BJ (cell line): Measurements from ENCODE around the gene HSPG2. TPM values are rescaled to one million over a fixed set of nuclear protein-coding genes. Genes with fewer than 3 reads are reported as not detected.

ENCODE experiments used
- CTCF ChIA-PET: fragments of 350-600 bp; formaldehyde crosslinking; extraction: SDS; loops from one replicate; lab custom pipeline; 2021; ENCODE audit warnings: antibody characterized with exemption, inconsistent platforms; lab: Yijun Ruan, JAX
- POLR2A ChIA-PET: fragments of 300-600 bp; sonication (Branson Sonifier 250); formaldehyde crosslinking; extraction: SDS; loops from one replicate; lab custom pipeline; 2021; ENCODE audit warnings: antibody characterized with exemption; lab: Charles Lee
- DNase-seq: peaks from one replicate; pipeline ENCODE4 v3.0.0-alpha.2; 2011; ENCODE audit warnings: low read depth
- H3K27me3 ChIP-seq: 2 replicates; pipeline ENCODE4 v1.6.0; 2011; ENCODE audit warnings: low read length; ENCODE audit not compliant: control insufficient read depth, insufficient read depth
- H3K36me3 ChIP-seq: 2 replicates; pipeline ENCODE4 v1.5.1; 2011; ENCODE audit warnings: low read length; ENCODE audit not compliant: control insufficient read depth, insufficient read depth
- H3K4me3 ChIP-seq: 2 replicates; pipeline ENCODE4 v1.5.1; 2011; ENCODE audit warnings: low read depth, mild to moderate bottlenecking, control low read depth, low read length
- polyA plus RNA-seq: library from polyadenylated mRNA; depleted of rRNA; stranded (reverse); fragments of >200 nt; gene quantifications from 2 replicates; pipeline ENCODE4 v1.2.3, GENCODE V29; 2011
- TF ChIP-seq, protein P1 (sequence below): IDR thresholded peaks from 2 replicates; pipeline ENCODE4 v1.5.1; 2011; ENCODE audit warnings: low read depth, mild to moderate bottlenecking, control low read depth, inconsistent platforms, low read length, moderate library complexity; ENCODE audit not compliant: insufficient read depth

The HSPG2 gene
- polyA plus RNA-seq, 1 experiment: 45.1 TPM

DNA sequence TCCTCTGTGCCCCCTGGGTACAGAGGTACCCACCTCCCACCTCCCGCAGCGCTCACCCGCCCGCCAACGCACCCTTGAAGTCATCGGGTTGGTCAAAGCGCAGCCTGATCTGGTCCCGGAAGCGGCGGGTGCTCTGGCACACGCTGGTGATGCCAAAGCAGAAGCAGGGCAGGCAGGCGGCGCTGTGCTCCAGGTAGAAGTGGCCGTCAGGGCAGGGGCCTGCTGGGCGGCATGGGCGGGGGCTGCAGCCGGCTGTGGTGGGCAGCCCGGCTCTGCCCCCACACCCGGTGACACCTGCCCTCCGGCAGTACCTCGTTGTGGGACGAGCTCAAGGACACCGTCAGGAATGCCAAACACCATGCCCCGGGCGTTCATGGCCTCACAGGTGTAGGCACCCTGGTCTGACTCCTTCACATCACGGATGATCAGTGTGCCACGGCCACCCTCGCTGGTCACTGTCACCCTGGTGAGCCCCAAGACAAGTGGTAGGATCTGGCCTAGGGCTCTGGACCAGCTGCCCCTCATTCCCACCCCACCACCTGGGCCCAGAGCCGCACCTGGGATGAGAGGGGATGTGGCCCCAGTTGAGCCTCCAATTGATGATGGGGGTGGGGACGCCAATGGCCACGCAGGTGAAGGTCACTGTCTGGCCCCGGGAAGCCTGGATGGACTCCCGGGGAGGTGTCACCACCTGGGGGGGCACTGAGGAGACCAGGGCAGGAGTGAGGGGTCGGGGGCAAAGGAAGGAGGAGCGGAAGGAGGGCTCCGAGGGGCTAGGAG, 52.5 kb downstream of the HSPG2 start:
- H3K36me3 ChIP-seq: peaks cover 51% of the 10 kb centered on the region
- TF ChIP-seq, protein P1, sequence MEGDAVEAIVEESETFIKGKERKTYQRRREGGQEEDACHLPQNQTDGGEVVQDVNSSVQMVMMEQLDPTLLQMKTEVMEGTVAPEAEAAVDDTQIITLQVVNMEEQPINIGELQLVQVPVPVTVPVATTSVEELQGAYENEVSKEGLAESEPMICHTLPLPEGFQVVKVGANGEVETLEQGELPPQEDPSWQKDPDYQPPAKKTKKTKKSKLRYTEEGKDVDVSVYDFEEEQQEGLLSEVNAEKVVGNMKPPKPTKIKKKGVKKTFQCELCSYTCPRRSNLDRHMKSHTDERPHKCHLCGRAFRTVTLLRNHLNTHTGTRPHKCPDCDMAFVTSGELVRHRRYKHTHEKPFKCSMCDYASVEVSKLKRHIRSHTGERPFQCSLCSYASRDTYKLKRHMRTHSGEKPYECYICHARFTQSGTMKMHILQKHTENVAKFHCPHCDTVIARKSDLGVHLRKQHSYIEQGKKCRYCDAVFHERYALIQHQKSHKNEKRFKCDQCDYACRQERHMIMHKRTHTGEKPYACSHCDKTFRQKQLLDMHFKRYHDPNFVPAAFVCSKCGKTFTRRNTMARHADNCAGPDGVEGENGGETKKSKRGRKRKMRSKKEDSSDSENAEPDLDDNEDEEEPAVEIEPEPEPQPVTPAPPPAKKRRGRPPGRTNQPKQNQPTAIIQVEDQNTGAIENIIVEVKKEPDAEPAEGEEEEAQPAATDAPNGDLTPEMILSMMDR: no peak
- ChIA-PET POLR2A (no interaction called here), CTCF (no interaction called here)
- H3K27me3 ChIP-seq: no peaks in the 10 kb centered on the region
- H3K4me3 ChIP-seq: no peak overlapping the region
- no peak for DNase-seq

- Histone ChIP-seq H3K27me3 (no peaks in the 10 kb centered on the region), H3K4me3 (no peak overlapping the region), H3K36me3 (peaks cover 59% of the 10 kb centered on the region)
- no peak for DNase-seq
- ChIA-PET CTCF (interaction anchor here (0.6 to 2.0 kb wide), 9 partner anchors 11 to 534 kb away, joined by 3 to 6 read pairs (median 3); partner anchors contain the start of gene USP48), POLR2A (interaction anchor here (0.6 kb wide), 1 partner anchor 55 kb away, joined by 4 read pairs; no protein-coding TSS in a partner anchor)
- TF ChIP-seq, protein P1: no peak
Observed at GRCh38 chr1:21882721-21883415, 54.2 kb downstream of the HSPG2 start.

DNA sequence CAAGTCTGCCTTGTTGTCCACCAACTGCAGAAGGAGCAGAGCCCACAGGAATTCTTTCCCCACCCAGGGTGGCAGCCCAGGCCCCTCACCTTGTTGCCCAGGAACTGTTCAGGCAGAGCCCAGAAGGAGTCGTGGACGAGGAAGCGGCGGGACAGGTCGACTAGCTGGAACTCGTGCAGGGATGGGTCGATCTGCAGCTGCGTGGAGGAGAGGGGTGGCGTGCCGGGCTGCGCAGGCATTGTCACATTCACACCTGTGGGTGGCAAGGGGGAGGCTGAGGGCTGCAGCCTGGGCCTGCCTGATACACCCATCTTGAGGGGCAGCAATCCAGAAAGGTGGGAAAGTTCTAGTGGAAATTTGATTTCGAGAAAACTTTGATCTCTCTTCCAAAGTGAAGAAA, 55.9 kb downstream of the HSPG2 start:
- TF ChIP-seq, protein P1: no peak
- DNase-seq: no peak
- H3K36me3 ChIP-seq: peaks cover 57% of the 10 kb centered on the region
- H3K27me3 ChIP-seq: no peaks in the 10 kb centered on the region
- H3K4me3 ChIP-seq: no peak overlapping the region
- ChIA-PET CTCF (no interaction called here), POLR2A (no interaction called here)

DNA sequence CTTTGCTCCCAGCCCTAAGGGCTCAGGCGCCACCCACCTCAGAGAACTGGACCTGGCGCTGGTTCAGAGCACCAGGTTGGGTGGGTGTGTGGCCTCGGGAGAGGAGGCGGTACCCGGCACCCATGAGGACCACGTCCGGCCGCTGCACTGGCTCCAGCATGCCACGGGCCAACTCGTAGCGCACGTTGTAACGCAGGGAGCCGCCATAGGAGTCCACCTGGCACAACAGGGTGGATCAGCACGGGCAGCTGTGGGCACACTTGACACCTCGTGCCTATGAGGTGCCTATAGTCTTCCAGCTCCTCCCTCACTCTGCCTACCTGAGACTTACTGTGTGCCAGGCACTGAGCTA, 56.5 kb downstream of the HSPG2 start:
- POLR2A ChIA-PET: no interaction called here
- peaks cover 62% of the 10 kb centered on the region for H3K36me3 ChIP-seq
- CTCF ChIA-PET: no interaction called here
- DNase-seq: no peak
- no peaks in the 10 kb centered on the region for H3K27me3 ChIP-seq
- no peak overlapping the region for H3K4me3 ChIP-seq
- TF ChIP-seq, protein P1: no peak

DNA sequence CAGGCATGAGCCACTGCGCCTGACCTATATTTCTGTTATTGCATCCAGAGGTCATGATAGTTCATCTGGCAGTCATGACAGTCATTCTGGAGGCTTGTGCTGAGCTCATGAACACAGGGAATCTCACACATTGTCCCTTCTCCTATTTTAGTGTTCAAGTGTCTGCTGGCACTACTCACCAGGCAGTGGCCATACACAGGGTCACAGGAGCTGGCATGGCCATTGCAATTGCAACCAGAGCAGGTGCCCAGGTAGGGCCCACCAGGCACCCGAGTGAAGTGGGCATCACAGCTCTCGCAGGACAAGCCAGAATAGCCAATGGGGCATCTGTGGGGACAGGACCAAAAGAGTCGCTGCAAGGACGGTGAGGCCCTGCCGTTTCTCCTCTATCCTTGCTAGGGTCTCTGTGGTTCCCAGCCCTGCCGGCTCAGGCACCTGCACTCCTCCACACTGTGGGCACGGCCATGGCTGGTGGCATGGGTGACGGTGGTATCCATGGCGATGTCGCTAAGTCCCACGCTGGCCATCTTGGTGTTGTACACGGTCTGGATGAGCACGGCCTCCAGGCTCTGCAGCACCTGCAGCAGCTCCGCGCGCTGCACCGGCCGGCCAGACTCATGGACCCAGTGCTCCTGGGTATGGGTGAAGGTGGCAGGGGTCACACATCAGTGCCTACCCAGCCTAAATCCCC, 57.0 kb downstream of the HSPG2 start:
- no peaks in the 10 kb centered on the region for H3K27me3 ChIP-seq
- POLR2A ChIA-PET: no interaction called here
- no peak for DNase-seq
- TF ChIP-seq, protein P1: no peak
- H3K4me3 ChIP-seq: no peak overlapping the region
- CTCF ChIA-PET: interaction anchor here (1.0 kb wide), 1 partner anchor 84 kb away, joined by 3 read pairs; no protein-coding TSS in a partner anchor
- peaks cover 61% of the 10 kb centered on the region for H3K36me3 ChIP-seq
